Muscle of leg (tissue), 11 donors: ENCODE results near the gene HPX. TPM values are rescaled to one million over a fixed set of nuclear protein-coding genes. Genes with fewer than 3 reads are reported as not detected.

Experiments
- DNase-seq: peaks from one replicate; pipeline ENCODE4 v3.0.0; 2013
- H3K27ac ChIP-seq: one replicate; pipeline ENCODE4 v1.5.1; 2013; ENCODE audit warnings: mild to moderate bottlenecking, low read length, control low read depth
- H3K27me3 ChIP-seq: one replicate; pipeline ENCODE4 v1.6.1; 2013; ENCODE audit warnings: low read length; ENCODE audit not compliant: control insufficient read depth, insufficient read depth
- H3K36me3 ChIP-seq: one replicate; pipeline ENCODE4 v1.6.1; 2013; ENCODE audit warnings: low read length; ENCODE audit not compliant: control insufficient read depth, insufficient read depth
- H3K4me1 ChIP-seq: one replicate; pipeline ENCODE4 v1.6.1; 2013; ENCODE audit warnings: low read length; ENCODE audit not compliant: control insufficient read depth, insufficient read depth
- H3K4me3 ChIP-seq: one replicate; pipeline ENCODE4 v1.5.1; 2013; ENCODE audit warnings: low read length, control low read depth
- H3K9me3 ChIP-seq: replicated peaks from 2 replicates; pipeline ENCODE4 v1.6.1; 2013; ENCODE audit warnings: low read depth, low read length; ENCODE audit not compliant: control insufficient read depth
- WGBS: methylation state at CpG from one replicate; pipeline ENCODE4 v1.1.5; 2013; ENCODE audit warnings: missing lambda C conversion rate; ENCODE audit not compliant: insufficient coverage; 5-methylcytosine and 5-hydroxymethylcytosine counted together
- polyA plus RNA-seq, 8 donors: library from polyadenylated mRNA; unstranded; fragments of 120-200 nt; gene quantifications; one replicate each; pipeline versions ENCODE4 v1.2.1 to v1.2.3, GENCODE V29; 2013; ENCODE audit warnings: inconsistent platforms in 1 of 8, low replicate concordance in 1 of 8; ENCODE audit not compliant: insufficient read length in 8 of 8, insufficient read depth in 1 of 8
- total RNA-seq: library from RNA; stranded (reverse); fragments of 120-200 nt; gene quantifications from one replicate; pipeline ENCODE4 v1.2.4, GENCODE V29; 2013

Gene HPX
- total and polyA plus RNA-seq, 9 donors: 0.88 to 3.9 (median 2.7) TPM

- H3K4me1 ChIP-seq: no peaks in the 10 kb centered on the region
- 18% methylated on average over 5 of the region's 5 CpGs for WGBS
- H3K9me3 ChIP-seq: no peaks in the 10 kb centered on the region
- no peak overlapping the region for H3K4me3 ChIP-seq
- no peaks in the 10 kb centered on the region for H3K27me3 ChIP-seq
- DNase-seq: peak; percentile 48
- H3K36me3 ChIP-seq: peaks cover 11% of the 10 kb centered on the region
- H3K27ac ChIP-seq: no peak overlapping the region
These were observed 2.6 kb upstream of the HPX start for GRCh38 chr11:6443269-6444003.

GRCh38 chr11:6442441-6442840 is 1.7 kb upstream of the HPX start:
- 92% methylated on average over 3 of the region's 4 CpGs for WGBS

GRCh38 chr11:6438979-6439571 is 1.7 kb downstream of the HPX start:
- peak; percentile 58 for DNase-seq
- Histone ChIP-seq H3K36me3 (no peaks in the 10 kb centered on the region), H3K27me3 (no peaks in the 10 kb centered on the region), H3K9me3 (no peaks in the 10 kb centered on the region), H3K27ac (no peak overlapping the region), H3K4me1 (no peaks in the 10 kb centered on the region), H3K4me3 (no peak overlapping the region)
- 6% methylated on average over 1 of the region's 1 CpG for WGBS

More at GRCh38 chr11:6442441-6442840, 1.7 kb upstream of the HPX start:
- DNase-seq: no peak
- H3K36me3 ChIP-seq: peaks cover under 1% of the 10 kb centered on the region
- no peak overlapping the region for H3K4me3 ChIP-seq
- no peak overlapping the region for H3K27ac ChIP-seq
- H3K27me3 ChIP-seq: no peaks in the 10 kb centered on the region
- no peaks in the 10 kb centered on the region for H3K9me3 ChIP-seq
- no peaks in the 10 kb centered on the region for H3K4me1 ChIP-seq

- Histone ChIP-seq H3K9me3 (no peaks in the 10 kb centered on the region), H3K27ac (no peak overlapping the region), H3K4me3 (no peak overlapping the region), H3K36me3 (no peaks in the 10 kb centered on the region), H3K4me1 (no peaks in the 10 kb centered on the region), H3K27me3 (no peaks in the 10 kb centered on the region)
- peak; percentile 11 for DNase-seq
- WGBS: 49% methylated on average over 2 of the region's 3 CpGs
These were observed 2.8 kb downstream of the HPX start for GRCh38 chr11:6437993-6438392.

- Histone ChIP-seq H3K4me3 (no peak overlapping the region), H3K36me3 (no peaks in the 10 kb centered on the region), H3K4me1 (no peaks in the 10 kb centered on the region), H3K27ac (no peak overlapping the region), H3K9me3 (no peaks in the 10 kb centered on the region), H3K27me3 (no peaks in the 10 kb centered on the region)
- no peak for DNase-seq
- WGBS: 82% methylated on average over 10 of the region's 12 CpGs
These were observed 3.4 kb downstream of the HPX start for GRCh38 chr11:6437423-6437822.

GRCh38 chr11:6433998-6434660 is 6.7 kb downstream of the HPX start:
- H3K27ac ChIP-seq: no peak overlapping the region
- WGBS: no CpG with 5 or more reads among the region's 5 CpGs
- DNase-seq: no peak
- H3K4me3 ChIP-seq: no peak overlapping the region
- H3K36me3 ChIP-seq: peaks cover 2% of the 10 kb centered on the region
- no peaks in the 10 kb centered on the region for H3K9me3 ChIP-seq
- no peaks in the 10 kb centered on the region for H3K4me1 ChIP-seq
- no peaks in the 10 kb centered on the region for H3K27me3 ChIP-seq

- no peak for DNase-seq
- Histone ChIP-seq H3K36me3 (peaks cover 2% of the 10 kb centered on the region), H3K4me3 (no peak overlapping the region), H3K4me1 (no peaks in the 10 kb centered on the region), H3K27me3 (no peaks in the 10 kb centered on the region), H3K9me3 (no peaks in the 10 kb centered on the region), H3K27ac (no peak overlapping the region)
- 73% methylated on average over 3 of the region's 3 CpGs for WGBS
These were observed 8.9 kb downstream of the HPX start for GRCh38 chr11:6431861-6432260.

- DNase-seq: no peak
- H3K27ac ChIP-seq: no peak overlapping the region
These were observed 13.3 kb downstream of the HPX start for GRCh38 chr11:6427516-6427915.

GRCh38 chr11:6420677-6421076 is 20.1 kb downstream of the HPX start:
- H3K9me3 ChIP-seq: no peaks in the 10 kb centered on the region
- peaks cover 12% of the 10 kb centered on the region for H3K4me1 ChIP-seq
- no peak for DNase-seq
- H3K27ac ChIP-seq: no peak overlapping the region
- WGBS: 90% methylated on average over 2 of the region's 3 CpGs
- H3K36me3 ChIP-seq: no peaks in the 10 kb centered on the region
- peaks cover 4% of the 10 kb centered on the region for H3K27me3 ChIP-seq
- no peak overlapping the region for H3K4me3 ChIP-seq

More at GRCh38 chr11:6427516-6427915, 13.3 kb downstream of the HPX start:
- Histone ChIP-seq H3K27me3 (no peaks in the 10 kb centered on the region), H3K36me3 (peaks cover 2% of the 10 kb centered on the region), H3K4me3 (no peak overlapping the region), H3K4me1 (no peaks in the 10 kb centered on the region), H3K9me3 (no peaks in the 10 kb centered on the region)

- peaks cover 4% of the 10 kb centered on the region for H3K27me3 ChIP-seq
- H3K27ac ChIP-seq: peak within 1 kb of the TSS; percentile 80
- H3K4me3 ChIP-seq: peak within 1 kb of the TSS; percentile 71
- no peaks in the 10 kb centered on the region for H3K36me3 ChIP-seq
- peaks cover 12% of the 10 kb centered on the region for H3K4me1 ChIP-seq
- peak; percentile 90 for DNase-seq
- under 1% methylated on average over 60 of the region's 75 CpGs for WGBS
- H3K9me3 ChIP-seq: no peaks in the 10 kb centered on the region
These were observed 21.7 kb downstream of the HPX start, which contains the start of gene APBB1 for GRCh38 chr11:6419009-6419631. Gene APBB1, minus strand, starts transcription at chr11:6419094. Its CDS starts 7,747 bp downstream, at chr11:6411347.
